ENCODE data around the gene PHACTR3. TPM values are rescaled to one million over a fixed set of nuclear protein-coding genes. Genes with fewer than 3 reads are reported as not detected.

The PHACTR3 gene
- polyA plus RNA-seq, 2 of the 4 experiments (the other 2 are of a cell fraction), result not detected

DNA sequence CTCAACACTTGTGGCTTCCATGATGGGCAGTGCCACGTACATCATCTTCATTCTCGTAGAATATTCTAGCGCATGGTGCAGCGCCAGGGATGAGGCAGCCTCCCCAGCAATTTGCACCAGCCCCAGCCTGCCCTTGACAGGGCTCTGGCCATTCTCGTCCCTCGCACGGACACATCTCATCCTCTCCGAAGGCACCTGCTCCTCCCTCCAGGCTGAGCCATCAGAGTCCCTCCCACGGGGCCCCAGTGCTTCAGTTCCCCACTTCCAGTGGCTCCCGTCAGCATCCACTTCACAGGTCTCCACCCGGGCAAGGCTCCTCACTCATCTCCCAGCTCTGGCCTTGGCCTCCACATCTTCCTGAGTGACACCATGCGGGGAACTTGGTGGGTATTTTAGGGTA is 13.3 kb upstream of the PHACTR3 start:
- DNase-seq (ENCODE audit: low read depth in 1 of 2, low spot score in 1 of 2) (no peak), ATAC-seq (no peak), FAIRE-seq (no peak)
- H3K9me3 ChIP-seq, result peaks cover 5% of the 10 kb centered on the region; the same call in 1 of the 3 replicates
- H3K4me2 ChIP-seq, result no peak overlapping the region
- no peak overlapping the region for H3K4me3 ChIP-seq
- POLR2A ChIA-PET, result no interaction called here
- WGBS (ENCODE audit: missing lambda C conversion rate), result 46% methylated on average over 12 of the region's 12 CpGs
- CTCF ChIA-PET, result interaction anchor here (1.5 to 4.2 kb wide), 3 partner anchors 18 to 31 kb away, joined by 3 to 24 read pairs (median 5); no protein-coding TSS in a partner anchor
- H3K4me1 ChIP-seq, result no peaks in the 10 kb centered on the region
- TF ChIP-seq RCOR1 (IDR thresholded peaks at IDR 0.05; ENCODE audit: low read depth, low read length) (no peak), PHF8 (IDR thresholded peaks at IDR 0.05; ENCODE audit: borderline replicate concordance, low read depth) (no peak), KDM5A (IDR thresholded peaks at IDR 0.05) (no peak), CBX8 (IDR thresholded peaks at IDR 0.05) (no peak), EP300 (IDR thresholded peaks at IDR 0.05) (no peak), EHMT2 (IDR thresholded peaks at IDR 0.05; ENCODE audit: low read depth) (no peak), NR3C1 (IDR thresholded peaks at IDR 0.05) (no peak), FOXS1 (CRISPR knock-in tag; IDR thresholded peaks at IDR 0.05) (no peak)
- TF ChIP-seq, protein P1, sequence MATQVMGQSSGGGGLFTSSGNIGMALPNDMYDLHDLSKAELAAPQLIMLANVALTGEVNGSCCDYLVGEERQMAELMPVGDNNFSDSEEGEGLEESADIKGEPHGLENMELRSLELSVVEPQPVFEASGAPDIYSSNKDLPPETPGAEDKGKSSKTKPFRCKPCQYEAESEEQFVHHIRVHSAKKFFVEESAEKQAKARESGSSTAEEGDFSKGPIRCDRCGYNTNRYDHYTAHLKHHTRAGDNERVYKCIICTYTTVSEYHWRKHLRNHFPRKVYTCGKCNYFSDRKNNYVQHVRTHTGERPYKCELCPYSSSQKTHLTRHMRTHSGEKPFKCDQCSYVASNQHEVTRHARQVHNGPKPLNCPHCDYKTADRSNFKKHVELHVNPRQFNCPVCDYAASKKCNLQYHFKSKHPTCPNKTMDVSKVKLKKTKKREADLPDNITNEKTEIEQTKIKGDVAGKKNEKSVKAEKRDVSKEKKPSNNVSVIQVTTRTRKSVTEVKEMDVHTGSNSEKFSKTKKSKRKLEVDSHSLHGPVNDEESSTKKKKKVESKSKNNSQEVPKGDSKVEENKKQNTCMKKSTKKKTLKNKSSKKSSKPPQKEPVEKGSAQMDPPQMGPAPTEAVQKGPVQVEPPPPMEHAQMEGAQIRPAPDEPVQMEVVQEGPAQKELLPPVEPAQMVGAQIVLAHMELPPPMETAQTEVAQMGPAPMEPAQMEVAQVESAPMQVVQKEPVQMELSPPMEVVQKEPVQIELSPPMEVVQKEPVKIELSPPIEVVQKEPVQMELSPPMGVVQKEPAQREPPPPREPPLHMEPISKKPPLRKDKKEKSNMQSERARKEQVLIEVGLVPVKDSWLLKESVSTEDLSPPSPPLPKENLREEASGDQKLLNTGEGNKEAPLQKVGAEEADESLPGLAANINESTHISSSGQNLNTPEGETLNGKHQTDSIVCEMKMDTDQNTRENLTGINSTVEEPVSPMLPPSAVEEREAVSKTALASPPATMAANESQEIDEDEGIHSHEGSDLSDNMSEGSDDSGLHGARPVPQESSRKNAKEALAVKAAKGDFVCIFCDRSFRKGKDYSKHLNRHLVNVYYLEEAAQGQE (IDR thresholded peaks at IDR 0.05), result no peak
- H3K27ac ChIP-seq, result no peak overlapping the region

GRCh38 chr20:59596690-59597089 is 7.7 kb upstream of the PHACTR3 start:
- WGBS (ENCODE audit: missing lambda C conversion rate), result 8% methylated on average over 5 of the region's 5 CpGs
- ATAC-seq (no peak), FAIRE-seq (no peak), DNase-seq (ENCODE audit: low read depth in 1 of 2, low spot score in 1 of 2) (no peak)
- H3K4me2 ChIP-seq, result no peak overlapping the region
- CTCF ChIA-PET, result interaction anchor here (0.6 to 7.7 kb wide), 11 partner anchors 11 to 1473 kb away, joined by 3 to 118 read pairs (median 4); no protein-coding TSS in a partner anchor
- H3K27ac ChIP-seq, result no peak overlapping the region
- POLR2A ChIA-PET, result no interaction called here
- no peaks in the 10 kb centered on the region; the same call in 2 of the 3 replicates for H3K9me3 ChIP-seq
- no peak for TF ChIP-seq CHD4 (IDR thresholded peaks at IDR 0.05; ENCODE audit: borderline replicate concordance)
- no peak for TF ChIP-seq CHD2 (IDR thresholded peaks at IDR 0.05; ENCODE audit: low read length, partially characterized antibody)
- no peak for TF ChIP-seq PHF8 (IDR thresholded peaks at IDR 0.05; ENCODE audit: borderline replicate concordance, low read depth)
- TF ChIP-seq, protein P2, sequence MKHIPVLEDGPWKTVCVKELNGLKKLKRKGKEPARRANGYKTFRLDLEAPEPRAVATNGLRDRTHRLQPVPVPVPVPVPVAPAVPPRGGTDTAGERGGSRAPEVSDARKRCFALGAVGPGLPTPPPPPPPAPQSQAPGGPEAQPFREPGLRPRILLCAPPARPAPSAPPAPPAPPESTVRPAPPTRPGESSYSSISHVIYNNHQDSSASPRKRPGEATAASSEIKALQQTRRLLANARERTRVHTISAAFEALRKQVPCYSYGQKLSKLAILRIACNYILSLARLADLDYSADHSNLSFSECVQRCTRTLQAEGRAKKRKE (CRISPR knock-in tag; IDR thresholded peaks at IDR 0.05; ENCODE audit: low read depth), result no peak
- no peak for TF ChIP-seq HEYL (CRISPR knock-in tag; IDR thresholded peaks at IDR 0.05)
- TF ChIP-seq ELK1 (IDR thresholded peaks at IDR 0.05; ENCODE audit: low read depth, low read length), result no peak
- no peak overlapping the region for H3K4me3 ChIP-seq
- no peaks in the 10 kb centered on the region for H3K4me1 ChIP-seq

DNA sequence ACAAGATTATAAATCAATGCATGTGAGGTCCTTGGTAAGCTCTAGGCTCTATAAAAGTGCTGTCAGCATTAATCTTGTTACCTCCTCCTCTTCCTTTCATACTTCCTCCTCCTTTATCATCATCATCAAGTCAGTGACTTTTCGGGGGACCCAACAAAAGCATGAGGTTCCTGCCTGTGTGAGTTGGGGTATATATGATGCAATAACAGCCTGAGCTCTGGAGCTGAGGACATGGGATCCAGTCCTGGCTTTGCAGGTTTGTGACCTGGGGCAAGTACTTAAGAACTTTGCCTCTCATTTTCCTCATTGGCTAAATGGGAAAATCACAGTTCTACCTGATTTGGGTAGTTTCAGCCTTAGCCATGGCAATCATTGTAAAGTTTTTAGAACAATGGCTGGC is 7.1 kb upstream of the PHACTR3 start:
- ChIA-PET CTCF (interaction anchor here (0.8 to 7.7 kb wide), 11 partner anchors 12 to 479 kb away, joined by 3 to 118 read pairs (median 4); no protein-coding TSS in a partner anchor), POLR2A (no interaction called here)
- H3K9me3 ChIP-seq, result no peaks in the 10 kb centered on the region; the same call in 2 of the 3 replicates
- ATAC-seq (no peak), FAIRE-seq (no peak), DNase-seq (ENCODE audit: low read depth in 1 of 2, low spot score in 1 of 2) (no peak)
- no peaks in the 10 kb centered on the region for H3K4me1 ChIP-seq
- 0% methylated on average over 1 of the region's 1 CpG for WGBS (ENCODE audit: missing lambda C conversion rate)
- H3K4me3 ChIP-seq, result no peak overlapping the region
- no peak overlapping the region for H3K4me2 ChIP-seq
- TF ChIP-seq MYC (IDR thresholded peaks at IDR 0.05; ENCODE audit: borderline replicate concordance, low read length), result no peak
- no peak for TF ChIP-seq FOSL2 (IDR thresholded peaks at IDR 0.05)
- TF ChIP-seq FOSL2 (CRISPR knock-in tag; IDR thresholded peaks at IDR 0.05), result no peak
- TF ChIP-seq ZC3H11A (IDR thresholded peaks at IDR 0.05), result no peak
- TF ChIP-seq, protein P3, sequence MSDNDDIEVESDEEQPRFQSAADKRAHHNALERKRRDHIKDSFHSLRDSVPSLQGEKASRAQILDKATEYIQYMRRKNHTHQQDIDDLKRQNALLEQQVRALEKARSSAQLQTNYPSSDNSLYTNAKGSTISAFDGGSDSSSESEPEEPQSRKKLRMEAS (IDR thresholded peaks at IDR 0.05), result no peak
- no peak for TF ChIP-seq CHD4 (IDR thresholded peaks at IDR 0.05; ENCODE audit: borderline replicate concordance)
- no peak for TF ChIP-seq JUN (IDR thresholded peaks at IDR 0.05)
- no peak for TF ChIP-seq FOXS1 (CRISPR knock-in tag; IDR thresholded peaks at IDR 0.05)
- TF ChIP-seq HOXB13 (CRISPR knock-in tag; IDR thresholded peaks at IDR 0.05; ENCODE audit: low read depth), result no peak
- no peak for TF ChIP-seq POLR2A (IDR thresholded peaks at IDR 0.05; ENCODE audit: low read length)
- TF ChIP-seq HOXA7 (CRISPR knock-in tag; IDR thresholded peaks at IDR 0.05), result no peak
- TF ChIP-seq POLR2AphosphoS2 (conservative IDR thresholded peaks at IDR 0.05; ENCODE audit: low read length), result no peak
- no peak overlapping the region for H3K27ac ChIP-seq

Data from A549 (cell line).